Activated CD8-positive, alpha-beta memory T cell treated with anti-CD3 and anti-CD28 coated beads, Interleukin-2, amount 50 U/mL, for 24 hours (primary cell): Measurements from ENCODE around the gene DNAAF8.
A peak's percentile ranks its signal among the peaks of the same experiment; 100 is the strongest.

ENCODE experiments used
- DNase-seq: peaks from one replicate; pipeline ENCODE4 v3.0.0-alpha.2; 2020; ENCODE audit errors: extremely low read depth

The DNAAF8 gene

DNA sequence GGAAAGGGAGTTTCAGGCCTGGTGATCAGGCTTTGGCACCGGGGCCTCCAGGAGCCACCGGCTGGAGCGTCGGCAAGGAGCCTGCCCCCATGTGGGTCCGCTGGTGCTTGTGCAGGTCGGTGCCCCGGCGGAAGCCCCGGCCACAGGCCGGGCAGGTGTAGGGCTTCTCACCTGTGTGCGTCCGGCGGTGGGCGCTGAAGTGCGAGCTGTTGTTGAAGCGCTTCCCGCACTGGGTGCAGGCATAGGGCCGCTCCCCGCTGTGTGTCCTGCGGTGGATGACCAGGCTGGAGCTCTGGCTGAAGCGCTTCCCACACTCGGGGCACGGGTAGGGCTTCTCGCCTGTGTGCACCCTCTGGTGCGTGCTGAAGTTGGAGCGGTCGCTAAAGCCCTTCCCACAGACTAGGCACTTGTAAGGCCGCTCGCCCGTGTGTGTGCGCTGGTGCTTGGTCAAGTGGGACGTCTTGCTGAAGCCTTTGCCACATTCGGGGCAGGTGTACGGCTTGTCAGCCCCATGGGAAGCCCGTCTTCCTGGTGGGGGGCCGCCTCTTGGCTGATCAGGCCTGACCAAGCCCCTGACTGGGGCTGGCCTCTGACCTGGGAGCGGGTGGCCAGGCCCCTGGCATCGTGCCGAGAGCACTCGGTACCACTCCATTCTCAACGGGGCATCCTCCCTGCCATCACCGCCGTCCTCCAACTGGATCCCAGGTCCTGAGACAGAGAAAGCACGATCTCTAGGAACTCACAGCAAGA lies 18.2 kb downstream of the DNAAF8 start:
- no peak for DNase-seq

DNA sequence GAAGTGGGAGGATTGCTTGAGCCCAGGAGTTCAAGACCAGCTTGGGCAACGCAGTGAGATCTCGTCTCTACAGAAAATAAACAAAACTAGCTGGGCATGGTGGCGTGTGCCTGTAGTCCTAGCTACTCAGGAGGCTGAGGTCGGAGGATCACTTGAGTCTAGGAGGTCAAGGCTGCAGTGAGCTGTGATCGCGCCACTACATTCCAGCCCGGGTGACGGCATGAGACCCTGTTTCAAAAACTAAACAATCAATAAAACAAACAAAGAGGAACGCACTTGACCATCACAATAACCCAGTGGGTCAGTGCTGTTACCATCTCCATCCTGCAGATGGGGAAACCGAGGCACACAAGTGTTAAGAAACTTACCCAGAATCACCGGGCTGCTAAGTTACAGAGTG lies 18.9 kb downstream of the DNAAF8 start:
- no peak for DNase-seq

GRCh38 chr16:4754865-4755264 lies 20.5 kb downstream of the DNAAF8 start:
- no peak for DNase-seq

GRCh38 chr16:4755687-4756086 lies 21.4 kb downstream of the DNAAF8 start:
- DNase-seq: no peak

DNA sequence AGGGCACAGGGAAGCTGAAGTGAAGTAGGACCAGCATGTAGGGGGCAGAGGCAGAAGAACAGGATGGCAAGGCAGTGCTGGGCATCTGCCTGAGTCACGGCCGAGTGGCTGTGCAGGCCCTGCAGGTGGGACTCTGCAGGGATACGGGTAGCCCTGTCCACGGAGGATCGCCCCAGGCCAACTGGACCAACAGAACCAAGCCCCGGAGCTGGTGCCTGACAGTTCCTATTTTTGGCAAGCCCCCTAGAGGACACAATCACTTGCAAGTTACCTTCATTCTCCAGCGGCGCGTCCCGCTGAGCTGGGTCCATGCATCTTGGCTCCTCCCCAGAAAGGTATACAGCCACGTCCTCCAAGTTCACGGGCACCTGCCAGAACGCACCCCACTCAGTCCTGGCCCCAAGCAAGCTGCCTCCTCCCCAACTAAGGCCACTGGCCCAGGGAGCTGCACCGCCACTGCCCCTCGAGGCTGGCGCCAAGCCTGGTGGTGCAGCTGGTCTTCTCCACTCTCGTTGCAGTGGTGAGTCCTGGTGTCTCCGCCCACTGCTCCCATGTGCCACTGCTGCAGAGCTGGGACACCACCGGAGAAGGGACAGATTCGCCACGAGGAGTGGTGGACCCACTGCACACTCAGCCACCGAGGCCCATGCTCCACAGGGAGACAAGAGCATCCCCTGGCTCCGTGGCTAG lies 26.0 kb downstream of the DNAAF8 start:
- DNase-seq: no peak

DNA sequence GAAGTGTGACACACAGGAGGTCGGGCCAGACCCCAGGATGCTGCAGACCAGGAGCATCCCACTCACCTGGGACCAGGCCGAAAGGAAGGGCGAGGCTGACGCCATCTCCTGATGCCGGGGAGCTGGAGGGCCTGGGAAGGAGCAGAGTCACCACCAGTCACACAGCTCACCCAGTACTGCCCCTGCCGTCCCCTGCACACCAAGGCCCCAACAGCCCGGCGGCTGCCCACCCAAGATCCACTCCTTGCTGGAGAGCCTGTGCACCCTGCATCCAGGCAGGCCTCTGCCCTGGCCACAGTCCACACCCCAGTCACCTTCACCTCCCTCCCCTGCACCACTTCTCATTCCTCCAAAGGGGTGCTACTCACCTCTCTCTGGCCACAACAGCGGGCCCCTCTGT lies 27.9 kb downstream of the DNAAF8 start:
- no peak for DNase-seq

DNA sequence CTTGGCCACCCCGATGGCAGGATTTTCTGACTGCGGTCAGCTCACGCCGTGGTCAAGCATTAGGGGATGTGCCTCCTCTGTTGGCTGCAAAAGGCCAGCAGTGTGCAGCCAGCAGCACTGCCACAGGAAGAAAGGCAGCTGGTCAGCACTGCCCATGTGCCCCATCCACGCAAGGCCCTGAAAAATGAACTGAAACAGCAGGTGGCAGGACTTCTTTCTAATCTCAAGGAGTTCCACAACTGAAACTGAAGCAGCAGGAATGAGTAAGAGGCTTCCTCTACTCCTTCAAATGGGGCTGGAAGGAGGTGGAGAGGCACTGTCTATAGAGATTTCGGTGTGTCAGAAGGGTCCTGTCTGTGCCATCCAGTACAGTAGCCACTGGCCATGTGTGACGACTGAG lies 29.5 kb downstream of the DNAAF8 start:
- no peak for DNase-seq

GRCh38 chr16:4765511-4766474 lies 31.5 kb downstream of the DNAAF8 start:
- DNase-seq: no peak

GRCh38 chr16:4766875-4767628 lies 32.7 kb downstream of the DNAAF8 start, which contains the start of gene ZNF500:
ZNF500 (minus strand) TSS chr16:4767162; CDS start chr16:4765978, 1,184 bp downstream.
- DNase-seq: peak; percentile 94

- DNase-seq: no peak
These were observed 33.7 kb downstream of the DNAAF8 start for GRCh38 chr16:4767872-4768548.

DNA sequence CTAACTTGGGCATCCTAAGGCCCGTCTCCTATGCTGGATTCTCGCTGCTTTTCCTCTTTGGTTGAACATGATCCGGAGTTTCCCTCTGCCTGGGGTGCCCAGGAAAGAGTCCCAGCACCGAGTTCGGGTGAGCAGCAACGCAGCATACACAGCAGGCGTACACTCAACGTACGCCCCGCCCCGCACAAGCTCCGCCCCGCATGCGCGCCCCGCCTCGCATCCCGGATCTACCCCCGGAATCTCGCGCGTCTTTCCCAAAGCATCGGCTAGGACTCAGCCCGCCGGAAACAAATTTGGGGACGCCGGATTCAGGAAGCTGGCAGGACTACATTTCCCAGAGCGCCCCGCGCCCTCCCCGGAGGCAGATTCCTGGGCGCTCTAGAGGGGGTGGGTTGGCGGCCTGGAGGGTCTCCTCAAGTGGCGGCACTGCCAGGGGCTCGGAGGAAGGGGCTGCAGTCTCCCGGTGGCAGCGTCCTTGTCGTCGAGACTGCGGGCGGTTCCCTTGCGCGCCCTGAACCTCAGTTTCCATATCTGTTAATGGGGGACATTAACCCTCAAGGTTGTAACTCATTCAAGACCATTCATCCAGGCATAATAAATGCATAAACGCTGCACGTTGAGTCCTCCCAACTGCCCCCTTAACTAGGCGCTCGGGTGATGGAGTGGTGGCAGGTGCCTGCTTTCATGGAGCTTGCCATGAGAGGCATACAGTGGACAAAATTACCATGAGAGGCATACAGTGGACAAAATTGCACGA lies 34.4 kb downstream of the DNAAF8 start:
- peak; percentile 82 for DNase-seq

DNA sequence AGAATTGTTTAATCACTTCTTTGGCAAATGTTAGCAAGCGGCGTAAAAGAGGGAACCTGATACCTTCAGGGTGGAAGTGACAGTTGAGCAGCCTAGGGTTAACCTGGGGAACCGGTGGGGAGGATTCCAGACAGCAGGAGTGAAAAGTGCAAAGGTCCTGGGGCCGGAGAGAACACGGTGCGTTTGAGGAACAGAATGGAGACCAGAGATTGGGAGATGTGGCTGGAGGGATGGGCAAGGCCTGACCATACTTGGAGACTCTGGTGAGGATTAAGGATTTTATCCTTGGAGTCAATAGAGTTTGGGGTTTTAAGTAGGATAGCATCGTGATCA lies 34.9 kb downstream of the DNAAF8 start:
- no peak for DNase-seq

- DNase-seq: no peak
These were observed 37.3 kb downstream of the DNAAF8 start for GRCh38 chr16:4771646-4772045.

- no peak for DNase-seq
These were observed 38.0 kb downstream of the DNAAF8 start for GRCh38 chr16:4772351-4772750.

GRCh38 chr16:4775005-4775404 lies 40.7 kb downstream of the DNAAF8 start:
- DNase-seq: no peak

DNA sequence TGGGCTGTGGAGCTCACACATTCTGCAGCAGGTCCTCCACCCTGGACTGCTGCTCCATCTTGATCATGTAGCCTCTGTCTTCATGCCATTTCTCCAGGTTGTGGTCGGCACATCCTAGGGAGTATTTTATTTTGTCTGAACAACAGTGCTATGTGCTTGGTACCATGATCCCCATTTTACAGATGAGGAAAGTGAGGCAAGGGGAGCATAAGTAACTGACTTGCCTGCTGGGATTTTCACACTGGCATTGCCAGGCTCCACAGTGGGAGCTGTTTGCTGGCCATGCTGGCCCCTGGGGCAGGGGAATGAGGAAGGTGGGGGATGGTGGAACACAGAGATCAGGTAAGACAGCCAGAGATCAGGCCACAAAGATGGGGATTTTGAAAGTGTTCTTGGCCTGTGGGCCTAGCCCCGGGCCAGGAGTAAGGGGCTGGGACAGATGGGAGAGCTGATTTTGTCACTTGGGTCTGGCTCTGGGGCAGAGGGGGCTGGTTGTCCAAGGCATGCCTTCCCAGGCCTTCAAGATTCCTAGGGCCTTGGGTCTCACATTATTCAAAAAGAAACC lies 41.9 kb downstream of the DNAAF8 start:
- DNase-seq: no peak

DNA sequence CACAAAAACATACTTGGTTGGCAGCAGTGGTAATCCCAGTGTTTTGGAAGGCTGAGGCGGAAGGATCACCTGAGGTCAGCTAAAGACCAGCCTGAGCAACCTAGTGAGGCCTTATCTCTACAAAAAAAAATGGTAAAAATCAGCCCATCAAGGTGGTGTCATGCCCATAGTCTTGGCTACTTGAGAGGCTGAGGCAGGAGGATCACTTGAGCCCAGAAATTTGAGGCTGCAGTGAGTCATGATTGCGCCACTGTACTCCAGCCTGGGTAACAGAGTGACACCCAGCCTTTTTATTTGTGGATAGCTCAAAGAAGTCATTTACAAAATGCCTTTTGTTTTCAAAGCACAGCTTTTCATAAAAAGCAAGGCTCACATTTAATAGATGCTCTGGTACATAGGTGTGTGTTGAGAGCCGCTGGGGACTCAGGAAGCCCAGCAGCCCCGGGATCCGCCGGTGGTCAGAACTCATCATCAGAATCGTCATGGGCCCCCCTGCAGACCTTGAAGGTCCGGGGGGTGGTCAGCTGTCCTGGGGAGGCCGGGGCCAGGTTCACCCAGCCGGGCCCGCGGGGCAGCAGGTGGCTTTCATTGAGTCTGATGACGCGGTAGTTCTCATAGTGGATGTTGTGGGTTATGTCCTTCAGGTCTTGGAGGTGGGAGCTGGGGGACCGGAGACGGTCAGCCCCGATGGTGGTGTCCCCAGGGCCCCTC lies 43.2 kb downstream of the DNAAF8 start:
- no peak for DNase-seq

DNA sequence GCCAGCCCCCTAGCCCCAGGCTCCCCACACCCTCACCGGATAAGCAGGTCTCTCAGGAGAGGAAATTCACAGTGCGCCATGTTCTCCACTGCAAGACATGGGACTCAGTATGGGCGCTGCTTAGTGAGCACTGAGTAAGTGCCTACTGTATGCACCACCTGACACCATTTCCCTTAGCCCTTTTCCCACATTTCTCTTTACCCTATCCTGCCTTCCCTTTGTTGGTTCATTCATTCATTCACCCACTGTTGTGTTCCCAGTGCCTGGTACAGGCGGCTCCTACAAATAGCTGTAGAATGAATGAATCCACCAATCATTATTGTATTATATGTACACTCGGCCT lies 43.7 kb downstream of the DNAAF8 start:
- no peak for DNase-seq

GRCh38 chr16:4780235-4780634 lies 45.9 kb downstream of the DNAAF8 start:
- no peak for DNase-seq
